ENCODE data around the gene DBNDD1.

GRCh38 chr16:90002759-90003158 is 16.5 kb downstream of the DBNDD1 start:
- TF ChIP-seq EZH2phosphoT487 (IDR thresholded peaks at IDR 0.05; ENCODE audit: insufficient read depth, low read depth) = no peak
- TF ChIP-seq EZH2 (IDR thresholded peaks at IDR 0.05; ENCODE audit: insufficient read depth, poor library complexity, severe bottlenecking) = no peak
